Right atrium auricular region (tissue), 2 donors: ENCODE results near the gene PDE2A. TPM values are rescaled to one million over a fixed set of nuclear protein-coding genes. Genes with fewer than 3 reads are reported as not detected.

Source experiments
- DNase-seq: peaks from one replicate; pipeline ENCODE4 v3.0.0-alpha.2; 2019; ENCODE audit warnings: low spot score
- H3K27ac ChIP-seq, 2 donors: fragments of 200-600 bp; sonication (generic); 1 replicate in 1 of 2; 2 replicates in 1 of 2; pipeline ENCODE4 v1.5.1; 2016 to 2019
- H3K27me3 ChIP-seq, 2 donors: fragments of 200-600 bp; sonication (generic); one replicate each; pipeline versions ENCODE4 v1.5.1 to v1.6.0; 2017 to 2019
- H3K36me3 ChIP-seq: fragments of 200-600 bp; sonication (generic); one replicate; pipeline ENCODE4 v1.5.1; 2016
- H3K4me1 ChIP-seq, 2 donors: fragments of 200-600 bp; sonication (generic); one replicate each; pipeline versions ENCODE4 v1.5.1 to v1.6.0; 2017 to 2019
- H3K4me3 ChIP-seq, 2 donors: fragments of 200-600 bp; sonication (generic); 1 replicate in 1 of 2; 2 replicates in 1 of 2; pipeline ENCODE4 v1.5.1; 2017 to 2019; ENCODE audit warnings: mild to moderate bottlenecking in 1 of 2, moderate library complexity in 1 of 2
- H3K9me3 ChIP-seq, 2 donors: fragments of 200-600 bp; sonication (generic); one replicate each; pipeline ENCODE4 v1.5.1; 2019
- CTCF ChIP-seq, 2 donors: fragments of 200-600 bp; sonication (generic); IDR thresholded peaks; one replicate each; pipeline ENCODE4 v1.5.1; 2019; ENCODE audit warnings: antibody characterized with exemption in 2 of 2
- total RNA-seq, 2 donors: library from RNA; depleted of rRNA; stranded (reverse); fragments of >200 nt; gene quantifications; one replicate each; pipeline ENCODE4 v1.1.0, GENCODE V29; 2016

PDE2A gene
- total RNA-seq, 2 donors from 2014 or later, result 23.1 to 34.2 TPM

DNA sequence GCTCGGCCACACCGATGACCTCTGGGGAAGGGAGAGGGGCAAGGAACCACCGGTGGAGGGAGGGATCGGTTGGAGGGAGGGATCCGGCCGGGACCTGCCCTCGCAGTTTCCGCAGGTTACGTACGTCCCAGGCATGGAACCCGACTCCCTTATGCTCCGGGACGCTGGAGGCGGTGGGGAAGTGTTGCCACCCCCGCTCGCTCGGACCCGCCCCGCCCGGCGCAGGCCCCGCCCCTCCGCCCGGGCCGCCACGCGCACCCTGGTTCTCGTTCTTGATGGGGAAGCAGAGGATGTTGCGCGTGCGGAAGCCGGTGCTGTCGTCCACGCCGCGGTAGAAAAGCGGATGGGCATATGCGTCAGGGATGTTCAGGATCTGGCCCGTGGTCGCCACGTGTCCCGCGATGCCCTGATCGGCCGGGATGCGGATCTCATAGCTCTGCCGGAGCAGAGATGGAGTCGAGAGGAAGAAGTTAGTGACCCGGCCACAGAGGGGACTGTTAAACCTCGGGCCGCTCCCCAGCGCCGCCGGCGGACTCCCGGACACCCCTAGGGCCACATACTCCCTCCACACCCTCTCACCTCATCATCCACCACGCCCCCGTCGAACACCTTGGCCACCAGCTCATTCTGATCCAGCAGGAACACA is 89.8 kb downstream of the PDE2A start:
- peak; percentile 80 for DNase-seq
- Histone ChIP-seq H3K27me3 (no peaks in the 10 kb centered on the region), H3K4me1 (peaks cover 0 to 14% of the 10 kb centered on the region in 2 donors), H3K4me3 (peak overlapping the region in 1 of 2 donors; percentile 19), H3K36me3 (no peaks in the 10 kb centered on the region), H3K27ac (no peak overlapping the region), H3K9me3 (no peaks in the 10 kb centered on the region)
- no peak for TF ChIP-seq CTCF (IDR thresholded peaks at IDR 0.05)

- Histone ChIP-seq H3K4me3 (no peak overlapping the region), H3K4me1 (peaks cover 0 to 14% of the 10 kb centered on the region in 2 donors), H3K9me3 (no peaks in the 10 kb centered on the region), H3K27me3 (no peaks in the 10 kb centered on the region), H3K36me3 (no peaks in the 10 kb centered on the region), H3K27ac (no peak overlapping the region)
- no peak for DNase-seq
- TF ChIP-seq CTCF (IDR thresholded peaks at IDR 0.05), result no peak
Measured at GRCh38 chr11:72583616-72584292, 90.5 kb downstream of the PDE2A start.

DNA sequence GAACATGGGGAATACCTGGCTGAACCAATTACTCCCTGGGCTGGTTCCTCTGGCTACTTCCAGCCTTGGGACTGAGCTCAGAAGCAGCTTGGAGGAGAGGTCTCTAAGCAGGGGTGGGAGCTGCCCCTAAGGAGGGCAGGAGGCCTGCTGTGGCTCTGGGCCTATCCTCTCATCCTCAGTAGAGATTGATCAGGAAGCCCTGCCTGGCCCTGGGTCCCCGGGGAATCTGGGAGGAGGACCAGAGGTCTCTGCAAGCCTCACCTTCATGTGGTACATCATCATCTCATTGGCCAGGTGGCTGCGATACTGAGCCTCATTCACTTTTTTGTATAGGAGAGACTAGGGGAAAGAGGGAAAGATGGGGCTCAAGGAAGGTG is 91.1 kb downstream of the PDE2A start:
- Histone ChIP-seq H3K36me3 (no peaks in the 10 kb centered on the region), H3K4me3 (no peak overlapping the region), H3K27ac (no peak overlapping the region), H3K9me3 (no peaks in the 10 kb centered on the region), H3K4me1 (peaks cover 0 to 14% of the 10 kb centered on the region in 2 donors), H3K27me3 (no peaks in the 10 kb centered on the region)
- TF ChIP-seq CTCF (IDR thresholded peaks at IDR 0.05), result no peak
- no peak for DNase-seq

DNA sequence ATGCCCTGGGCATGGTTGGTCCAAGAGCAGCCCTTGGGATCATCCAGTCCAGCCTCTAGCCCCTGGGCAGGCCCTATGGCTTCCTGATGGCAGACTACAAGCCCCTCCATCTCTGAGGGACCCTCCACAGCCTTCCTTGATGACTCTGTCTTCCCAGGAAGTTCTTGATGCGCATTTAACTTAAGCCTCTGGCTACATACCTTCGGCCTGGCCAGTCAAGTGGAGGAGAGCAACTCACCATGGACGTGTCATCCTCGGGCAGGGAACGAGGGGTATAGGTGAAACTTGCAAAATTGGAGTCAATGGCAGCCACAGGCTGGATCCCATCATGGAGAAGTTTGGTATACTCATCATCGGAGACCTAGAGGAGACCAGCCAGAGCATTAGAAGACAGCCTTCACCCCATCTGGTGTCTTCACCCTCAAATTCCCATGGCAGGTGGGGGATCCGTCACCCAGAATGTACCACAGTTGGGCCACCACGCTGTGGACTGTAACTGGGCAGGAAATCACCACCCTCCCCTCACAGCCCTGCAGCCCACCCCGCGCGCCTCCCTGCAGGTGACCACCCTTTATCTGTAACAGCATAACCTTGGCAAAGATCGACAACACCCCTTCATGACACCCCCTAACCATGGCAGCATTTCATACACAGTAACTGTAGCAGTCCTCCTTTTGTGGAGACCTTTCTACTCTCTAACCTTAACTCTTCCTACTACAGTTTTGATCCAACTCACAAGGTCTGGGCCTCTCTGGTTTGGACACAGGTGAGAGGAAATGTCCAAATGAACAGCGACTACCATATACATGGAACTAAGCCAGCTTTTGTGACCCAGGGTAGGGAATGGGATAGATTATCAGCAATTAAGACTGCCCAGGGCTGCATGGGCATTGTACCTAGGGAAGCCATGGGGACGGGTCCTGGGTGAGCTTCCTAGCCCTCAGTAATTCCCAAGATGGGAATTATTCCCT is 91.7 kb downstream of the PDE2A start:
- Histone ChIP-seq H3K4me3 (no peak overlapping the region), H3K27me3 (no peaks in the 10 kb centered on the region), H3K4me1 (peaks cover 0 to 14% of the 10 kb centered on the region in 2 donors), H3K36me3 (no peaks in the 10 kb centered on the region), H3K9me3 (no peaks in the 10 kb centered on the region), H3K27ac (no peak overlapping the region)
- no peak for DNase-seq
- TF ChIP-seq CTCF (IDR thresholded peaks at IDR 0.05), result no peak

- DNase-seq, result no peak
Measured at GRCh38 chr11:72581067-72581466, 93.2 kb downstream of the PDE2A start.

More at GRCh38 chr11:72581067-72581466, 93.2 kb downstream of the PDE2A start:
- Histone ChIP-seq H3K27me3 (no peaks in the 10 kb centered on the region), H3K9me3 (no peaks in the 10 kb centered on the region), H3K4me3 (no peak overlapping the region), H3K36me3 (peaks cover 8% of the 10 kb centered on the region), H3K4me1 (peaks cover 0 to 14% of the 10 kb centered on the region in 2 donors), H3K27ac (no peak overlapping the region)
- no peak for TF ChIP-seq CTCF (IDR thresholded peaks at IDR 0.05)
